HepG2 (cell line): ENCODE data around the gene MSRB2.

Experiments
- CHD4 ChIP-seq: fragments of 200-600 bp; sonication (generic); IDR thresholded peaks from 2 replicates; pipeline ENCODE4 v1.7.0; 2017; ENCODE audit warnings: mild to moderate bottlenecking, low read length, borderline replicate concordance
- CREB1 ChIP-seq, 2 experiments: fragments of 450-650 bp in 1 of 2; IDR thresholded peaks; 2 replicates each; pipeline ENCODE4 v1.6.1; 2016 to 2017; ENCODE audit warnings: control low read depth in 1 of 2, mild to moderate bottlenecking in 1 of 2, missing compliant biosample characterization in 1 of 2, missing genetic modification characterization in 1 of 2
- CTCF ChIP-seq: sonication (generic); formaldehyde crosslinking; IDR thresholded peaks from 2 replicates; pipeline ENCODE4 v1.5.0; 2020; ENCODE audit warnings: mild to moderate bottlenecking, missing genetic modification reagents, moderate library complexity
- DPF2 ChIP-seq: sonication (generic); formaldehyde crosslinking; IDR thresholded peaks from 2 replicates; pipeline ENCODE4 v1.4.0; 2020; ENCODE audit warnings: mild to moderate bottlenecking, low read depth, missing genetic modification reagents, borderline replicate concordance
- EED ChIP-seq: sonication (generic); formaldehyde crosslinking; IDR thresholded peaks from 2 replicates; pipeline ENCODE4 v1.5.0; 2020; ENCODE audit warnings: mild to moderate bottlenecking, missing genetic modification reagents
- MAFK ChIP-seq, 2 experiments: IDR thresholded peaks in 1 of 2; conservative IDR thresholded peaks in 1 of 2; 2 replicates each; pipeline ENCODE4 v1.6.1; 2011; ENCODE audit warnings: improper control_type of control experiment in 2 of 2, low read length in 2 of 2
- NFE2 ChIP-seq: sonication (generic); formaldehyde crosslinking; IDR thresholded peaks from 2 replicates; pipeline ENCODE4 v1.4.0; 2020; ENCODE audit warnings: missing genetic modification reagents
- NFIC ChIP-seq: IDR thresholded peaks from 2 replicates; pipeline ENCODE4 v1.6.1; 2012; ENCODE audit warnings: mild to moderate bottlenecking, low read length, inconsistent platforms
- SALL2 ChIP-seq: sonication (generic); formaldehyde crosslinking; IDR thresholded peaks from 2 replicates; pipeline ENCODE4 v1.8.1; 2023; ENCODE audit warnings: mild to moderate bottlenecking, missing genetic modification reagents, inconsistent platforms
- SIN3A ChIP-seq: IDR thresholded peaks from 2 replicates; pipeline ENCODE4 v1.6.1; 2011; ENCODE audit warnings: low read depth, mild to moderate bottlenecking, control low read depth, low read length, borderline replicate concordance
- SRF ChIP-seq: IDR thresholded peaks from 2 replicates; pipeline ENCODE4 v1.6.1; 2011; ENCODE audit warnings: mild to moderate bottlenecking, low read depth, low read length, moderate library complexity
- ZNF333 ChIP-seq: sonication (generic); formaldehyde crosslinking; IDR thresholded peaks from 2 replicates; pipeline ENCODE4 v1.4.0; 2020; ENCODE audit warnings: mild to moderate bottlenecking, missing genetic modification reagents, borderline replicate concordance
- ZUFSP ChIP-seq: sonication (generic); formaldehyde crosslinking; IDR thresholded peaks from 2 replicates; pipeline ENCODE4 v1.9.0; 2021; ENCODE audit warnings: missing genetic modification reagents, mild to moderate bottlenecking, borderline replicate concordance

GRCh38 chr10:23096802-23097549 is 1.6 kb downstream of the MSRB2 start:
- TF ChIP-seq SALL2 (CRISPR knock-in tag) (no peak), NFIC (no peak), MAFK (conservative IDR thresholded peaks at IDR 0.05 in 1 of 2, IDR thresholded peaks at IDR 0.05 in 1 of 2; ENCODE audit: low read length in 2 of 2) (no peak), ZUFSP (CRISPR knock-in tag) (no peak), ZNF333 (CRISPR knock-in tag) (no peak), CTCF (CRISPR knock-in tag) (no peak), SIN3A (no peak), SRF (no peak), CHD4 (no peak), DPF2 (CRISPR knock-in tag) (no peak), CREB1 (IDR thresholded peaks at IDR 0.05) (no peak), CREB1 (CRISPR knock-in tag; IDR thresholded peaks at IDR 0.05) (no peak), NFE2 (CRISPR knock-in tag) (no peak), EED (CRISPR knock-in tag) (no peak)
